GM19468 (cell line): ENCODE measurements around the gene RNF181.
"Not testable (repeated sequence)": the region's sequence is repeated elsewhere in the genome, so short reads cannot be mapped to it uniquely, and the experiment has no call there.

Experiments
- ATAC-seq: cut with Tn5 transposase; IDR thresholded peaks from one replicate; pipeline ENCODE4 v1.9.1; 2021; ENCODE audit warnings: mild to moderate bottlenecking, moderate library complexity, moderate number of reproducible peaks; ENCODE audit not compliant: unreplicated experiment; ENCODE audit errors: extremely low read depth

The RNF181 gene

GRCh38 chr2:85611217-85611704, 15.7 kb downstream of the RNF181 start:
- no peak for ATAC-seq

- ATAC-seq: no peak
These were observed 16.4 kb downstream of the RNF181 start, which contains the start of gene C2orf68 for GRCh38 chr2:85611705-85612587. TSS of gene C2orf68 (minus strand) at chr2:85612066. CDS start at chr2:85611984, 82 bp downstream.

GRCh38 chr2:85613717-85614515, 18.4 kb downstream of the RNF181 start:
- ATAC-seq: no peak

GRCh38 chr2:85614757-85615156, 19.2 kb downstream of the RNF181 start:
- ATAC-seq: not testable (repeated sequence)

GRCh38 chr2:85615413-85615728, 19.8 kb downstream of the RNF181 start:
- ATAC-seq: no peak

- not testable (repeated sequence) for ATAC-seq
These were observed 22.2 kb downstream of the RNF181 start for GRCh38 chr2:85617723-85618122.

GRCh38 chr2:85619617-85620016, 24.1 kb downstream of the RNF181 start:
- no peak for ATAC-seq

GRCh38 chr2:85621338-85621737, 25.8 kb downstream of the RNF181 start:
- no peak for ATAC-seq

- no peak for ATAC-seq
These were observed 28.4 kb downstream of the RNF181 start for GRCh38 chr2:85623991-85624390.

GRCh38 chr2:85628658-85629057, 33.1 kb downstream of the RNF181 start:
- ATAC-seq: no peak

GRCh38 chr2:85631316-85631715, 35.8 kb downstream of the RNF181 start:
- ATAC-seq: no peak

- ATAC-seq: no peak
These were observed 39.5 kb downstream of the RNF181 start for GRCh38 chr2:85635011-85635410.

GRCh38 chr2:85635636-85636035, 40.1 kb downstream of the RNF181 start:
- ATAC-seq: no peak

GRCh38 chr2:85642725-85643124, 47.2 kb downstream of the RNF181 start:
- no peak for ATAC-seq

GRCh38 chr2:85644909-85645308, 49.4 kb downstream of the RNF181 start:
- ATAC-seq: no peak

GRCh38 chr2:85646166-85646565, 50.6 kb downstream of the RNF181 start:
- no peak for ATAC-seq
